GM19025 (cell line): ENCODE data around the gene LARGE1.
"Not testable (repeated sequence)": the region's sequence is repeated elsewhere in the genome, so short reads cannot be mapped to it uniquely, and the experiment has no call there.

Source experiments
- ATAC-seq: cut with Tn5 transposase; IDR thresholded peaks from one replicate; pipeline ENCODE4 v1.9.1; 2021; ENCODE audit warnings: mild to moderate bottlenecking, low read depth, moderate library complexity; ENCODE audit not compliant: unreplicated experiment

Gene LARGE1

DNA sequence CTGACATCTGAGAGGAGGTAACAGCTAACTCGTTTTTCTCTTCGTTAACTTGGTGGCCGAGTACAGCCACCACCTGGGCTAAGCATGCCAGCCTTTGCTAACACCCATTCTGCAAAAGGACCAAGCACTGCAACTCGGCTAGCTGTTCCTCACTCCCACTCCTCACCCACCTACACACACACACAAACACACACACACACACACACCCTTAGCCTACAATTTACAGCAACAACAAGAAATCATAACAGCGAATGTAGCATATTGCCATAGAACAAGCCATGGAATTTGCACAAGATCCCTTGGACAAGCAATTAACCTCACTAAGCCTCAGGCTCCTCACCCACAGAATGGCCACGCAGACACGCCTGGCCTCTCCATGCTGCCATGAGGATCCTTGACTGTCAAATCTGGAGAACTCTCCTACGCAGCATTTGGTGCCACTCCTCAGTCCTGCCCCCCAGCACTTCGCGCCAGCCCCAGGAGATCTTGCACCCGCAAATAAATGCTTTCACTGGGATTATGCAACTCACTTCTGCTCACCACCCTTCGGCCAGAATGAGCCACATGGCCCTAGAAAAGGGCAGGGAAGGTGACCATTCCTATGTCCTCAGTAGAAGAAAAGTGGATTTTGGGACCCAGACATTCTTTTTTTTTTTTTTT is 58.9 kb downstream of the LARGE1 start:
- no peak for ATAC-seq

DNA sequence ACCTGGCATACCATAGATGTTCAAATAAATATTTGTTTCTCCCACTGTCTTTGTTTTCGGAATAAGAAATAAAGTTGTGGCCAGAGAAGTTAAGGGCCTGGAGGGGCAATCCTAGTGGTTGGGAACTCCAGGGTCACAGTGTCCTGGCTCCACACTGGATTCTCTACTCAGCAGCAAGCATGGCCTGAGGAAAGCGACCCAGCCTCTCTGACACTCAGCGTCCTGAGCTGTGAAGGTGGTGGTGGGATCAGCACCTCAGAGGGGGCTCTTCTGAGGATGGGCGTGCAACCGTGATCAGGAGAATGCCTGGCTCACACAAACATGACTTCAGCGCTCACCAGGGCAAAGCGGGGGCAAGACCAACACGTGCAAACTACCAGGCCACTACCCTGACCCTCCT is 59.9 kb downstream of the LARGE1 start:
- ATAC-seq, result no peak

DNA sequence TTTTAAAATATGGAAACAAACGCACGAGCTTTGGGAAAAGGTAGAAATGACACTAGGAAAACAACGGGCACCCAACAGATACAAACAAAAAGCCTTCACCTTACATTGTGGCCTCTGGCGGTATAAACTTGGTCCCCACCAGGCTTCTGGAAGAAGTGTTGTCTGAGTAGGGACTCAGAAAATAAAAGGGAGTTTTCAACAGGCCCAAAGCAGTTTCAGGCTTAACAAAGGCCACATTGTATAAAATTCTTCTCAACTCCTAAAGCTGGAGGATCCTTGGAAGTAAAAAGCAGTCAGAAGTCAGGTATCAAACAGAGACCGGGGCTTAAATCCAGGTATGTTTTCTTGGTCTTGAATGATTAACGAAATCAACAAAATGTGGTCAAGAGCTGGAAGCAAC is 61.0 kb downstream of the LARGE1 start:
- no peak for ATAC-seq

DNA sequence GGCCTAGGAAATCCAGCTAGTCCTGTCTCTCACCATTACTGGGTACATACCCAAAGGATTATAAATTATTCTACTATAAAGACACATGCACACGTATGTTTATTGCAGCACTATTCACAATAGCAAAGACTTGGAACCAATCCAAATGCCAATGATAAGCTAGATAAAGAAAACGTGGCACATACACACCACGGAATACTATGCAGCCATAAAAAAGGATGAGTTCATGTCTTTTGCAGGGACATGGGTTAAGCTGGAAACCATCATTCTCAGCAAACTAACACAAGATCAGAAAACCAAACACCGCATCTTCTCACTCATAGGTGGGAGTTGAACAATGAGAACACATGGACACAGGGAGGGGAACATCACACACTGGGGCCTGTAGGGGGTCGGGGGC is 61.6 kb downstream of the LARGE1 start:
- not testable (repeated sequence) for ATAC-seq

DNA sequence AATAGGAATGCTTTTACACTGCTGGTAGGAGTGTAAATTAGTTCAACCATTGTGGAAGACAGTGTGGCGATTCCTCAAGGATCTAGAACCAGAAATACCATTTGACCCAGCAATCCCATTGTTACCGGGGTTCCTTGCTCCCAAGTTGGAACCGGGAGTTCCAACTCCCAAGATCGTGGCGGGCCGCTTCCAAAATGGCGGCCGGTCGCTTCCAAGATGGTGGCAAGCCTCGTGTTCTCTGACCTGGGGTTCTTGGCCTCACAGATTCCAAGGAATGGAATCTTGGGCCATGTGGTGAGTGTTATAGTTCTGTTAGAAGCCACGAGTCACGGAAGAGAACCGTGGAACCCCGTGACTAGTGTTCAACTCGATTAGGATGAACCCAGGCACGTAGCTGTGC is 62.5 kb downstream of the LARGE1 start:
- ATAC-seq, result not testable (repeated sequence)

DNA sequence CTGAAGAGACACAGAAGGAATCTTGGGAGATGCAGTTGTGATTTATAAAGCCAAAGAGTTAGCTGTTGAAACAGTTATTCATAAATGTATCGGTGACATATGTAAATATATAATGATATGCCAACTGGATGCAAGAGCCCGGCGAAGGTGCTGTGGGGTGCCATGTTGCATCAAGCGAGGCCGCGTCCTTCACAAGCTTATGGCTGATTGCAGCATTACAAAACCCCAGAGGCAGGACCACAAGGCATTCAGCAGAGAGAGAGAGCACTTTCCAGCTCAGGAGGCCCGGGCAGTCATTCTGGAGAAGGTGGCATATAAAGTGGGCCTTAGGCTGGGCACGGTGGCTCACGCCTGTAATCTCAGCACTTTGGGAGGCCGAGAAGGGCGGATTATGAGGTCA is 65.6 kb downstream of the LARGE1 start:
- ATAC-seq, result no peak

DNA sequence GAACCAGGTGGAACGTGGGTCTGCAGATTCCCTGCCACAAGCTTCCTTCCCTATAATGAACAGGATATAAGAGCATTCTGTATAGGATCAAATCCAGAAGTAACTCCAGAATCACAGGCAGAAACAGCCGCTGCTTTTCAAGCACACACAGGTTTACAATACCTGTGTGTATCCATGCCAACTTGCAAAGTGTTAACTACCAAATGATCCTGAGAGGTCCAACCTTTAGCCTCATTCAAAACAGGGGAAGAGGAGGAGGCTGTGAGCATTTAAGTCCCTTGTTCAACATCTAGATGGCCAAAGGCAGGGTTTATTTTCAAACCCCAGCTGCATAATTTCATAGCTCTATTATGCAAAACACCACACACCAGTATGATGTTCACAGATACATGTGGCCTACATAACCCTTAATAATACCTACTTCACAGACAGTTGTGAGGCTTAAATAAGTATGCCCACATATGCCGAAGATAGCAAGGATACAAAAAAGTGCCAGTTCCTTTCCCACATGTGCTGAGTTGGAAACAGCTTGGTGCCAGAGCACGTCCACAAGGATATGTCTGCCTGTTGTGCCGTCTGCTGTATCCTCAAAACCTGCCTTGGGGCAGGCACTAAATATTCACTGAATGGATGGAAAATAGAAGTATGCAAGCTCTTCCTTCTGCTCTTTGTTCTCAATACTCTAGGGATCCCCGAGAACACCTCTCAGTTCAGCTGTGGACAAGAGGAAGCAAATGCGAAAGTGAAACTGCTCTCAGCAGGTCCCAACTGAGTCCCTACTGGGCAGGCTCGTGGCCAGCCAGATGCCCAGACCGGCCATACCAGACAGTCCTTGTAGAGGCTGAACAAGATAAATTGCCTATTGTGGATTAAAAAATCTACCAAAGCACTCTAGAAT is 66.8 kb downstream of the LARGE1 start:
- ATAC-seq, result peak; percentile 90

DNA sequence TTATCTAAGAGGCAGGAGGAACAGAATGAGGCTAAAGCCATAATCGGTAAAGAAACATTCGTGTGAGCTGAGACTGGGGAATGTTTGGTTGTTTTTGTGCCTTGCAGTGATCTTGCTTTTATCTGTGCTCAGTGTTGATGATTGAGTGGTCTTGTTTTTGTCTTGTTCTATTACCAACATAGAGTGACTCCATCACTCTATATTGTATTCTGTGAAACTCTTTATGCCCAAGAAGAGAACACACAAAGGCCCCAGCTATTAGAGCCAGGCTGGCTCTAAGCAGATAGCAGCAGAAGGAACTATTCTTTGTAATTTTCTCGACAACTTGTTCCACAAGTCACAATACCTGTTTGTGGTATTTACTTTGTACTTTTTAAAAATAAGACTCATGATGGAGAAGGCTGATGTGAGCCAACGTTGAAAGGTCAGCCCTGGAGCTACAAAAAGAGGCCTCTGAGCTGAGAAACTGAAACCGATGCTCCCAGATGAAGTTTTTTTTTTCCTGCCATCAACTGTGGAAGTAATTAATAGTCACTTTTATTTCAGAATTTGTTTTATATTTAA is 68.4 kb downstream of the LARGE1 start:
- no peak for ATAC-seq

DNA sequence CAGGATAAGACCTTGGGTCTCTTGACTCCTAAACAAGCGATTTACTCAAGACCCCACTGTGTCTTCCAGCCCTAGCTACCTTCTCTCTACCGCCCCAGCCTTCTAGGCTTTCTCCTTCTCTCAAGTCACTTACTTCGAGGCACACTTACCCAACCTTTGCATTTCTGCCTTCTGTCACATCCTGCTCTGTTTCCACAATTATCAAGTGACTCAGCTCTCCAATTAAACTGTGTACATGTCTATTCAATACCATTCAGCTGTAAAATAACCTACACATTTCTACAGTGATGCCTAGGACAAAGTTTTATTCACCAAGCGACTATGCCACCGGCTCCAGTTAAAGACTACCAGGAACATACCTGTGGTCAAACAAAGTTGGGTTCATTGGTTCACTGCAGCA is 69.0 kb downstream of the LARGE1 start:
- no peak for ATAC-seq

DNA sequence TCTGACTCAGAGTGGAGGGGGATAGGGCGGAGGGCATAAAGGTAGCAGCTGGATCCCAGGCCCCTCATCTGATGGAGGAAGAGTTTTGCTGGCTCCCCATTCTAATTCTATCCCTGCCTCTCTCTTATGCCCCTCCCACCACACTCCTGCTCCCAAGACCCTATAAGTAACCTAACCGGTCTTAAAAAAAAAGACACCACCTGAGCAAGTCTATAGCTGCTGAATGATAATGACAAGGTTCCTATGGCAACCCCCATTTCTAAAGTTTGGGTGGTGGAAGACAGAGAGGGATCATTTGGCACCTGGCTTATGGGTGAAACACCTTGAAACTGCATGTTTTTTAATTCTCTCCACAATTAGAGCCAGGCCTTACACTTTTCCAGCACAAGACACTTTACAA is 69.6 kb downstream of the LARGE1 start:
- no peak for ATAC-seq

DNA sequence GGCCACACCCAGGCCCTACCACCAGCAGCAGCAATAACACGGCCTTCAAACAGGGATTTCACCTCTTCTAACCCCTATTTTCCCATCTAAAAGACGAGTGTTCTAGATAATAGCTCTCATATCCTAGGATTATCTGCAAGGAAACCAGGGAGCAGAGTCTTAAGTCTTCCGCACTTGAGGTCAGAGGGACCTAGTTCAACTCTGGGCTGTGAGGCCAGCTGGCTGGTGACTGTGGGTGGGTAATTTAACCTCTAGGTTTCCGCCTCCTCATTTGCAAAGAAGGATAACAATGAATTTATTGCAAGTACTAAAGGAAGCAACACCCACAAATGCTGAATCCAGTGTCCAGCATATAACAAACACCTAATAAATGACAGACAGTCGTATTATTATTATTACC is 70.1 kb downstream of the LARGE1 start:
- ATAC-seq, result no peak

DNA sequence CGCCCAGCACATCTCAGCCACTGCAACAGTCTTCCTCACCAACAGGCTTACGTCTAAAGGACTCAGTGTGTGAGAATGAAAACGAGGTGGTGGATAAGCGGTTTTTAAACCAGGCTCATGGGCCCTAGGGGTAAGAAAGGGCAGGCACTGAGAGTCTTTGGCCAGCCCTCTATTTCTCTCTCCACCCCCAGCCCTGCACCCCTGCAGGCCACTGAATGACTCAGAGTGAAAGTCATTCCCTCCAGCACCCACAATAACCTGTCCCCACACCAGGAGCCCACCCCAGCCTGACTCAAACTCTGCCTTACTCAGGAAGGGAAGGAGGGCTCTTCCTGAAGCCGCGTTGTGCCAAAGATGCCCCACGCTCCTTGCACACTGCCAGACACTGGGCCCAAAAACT is 72.0 kb downstream of the LARGE1 start:
- ATAC-seq, result no peak

DNA sequence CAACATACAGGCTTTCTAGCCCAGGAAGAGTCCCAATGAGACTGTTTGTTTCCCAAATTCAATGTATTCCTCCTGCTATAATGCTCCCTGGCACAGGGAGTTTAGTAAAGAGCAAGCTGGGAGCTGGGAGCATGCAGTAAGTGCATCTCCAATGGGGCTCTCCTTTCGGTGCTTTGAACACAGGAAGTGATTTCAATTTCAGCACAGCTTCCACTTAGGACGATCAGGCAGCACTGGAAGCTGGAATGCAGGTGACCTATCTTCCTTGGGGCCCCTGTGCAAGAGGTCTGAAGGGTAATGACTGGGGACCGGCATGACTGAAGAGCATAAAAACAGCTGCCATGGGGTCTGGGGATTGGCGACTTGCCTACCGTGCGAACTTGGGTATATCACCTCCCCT is 76.0 kb downstream of the LARGE1 start:
- no peak for ATAC-seq

DNA sequence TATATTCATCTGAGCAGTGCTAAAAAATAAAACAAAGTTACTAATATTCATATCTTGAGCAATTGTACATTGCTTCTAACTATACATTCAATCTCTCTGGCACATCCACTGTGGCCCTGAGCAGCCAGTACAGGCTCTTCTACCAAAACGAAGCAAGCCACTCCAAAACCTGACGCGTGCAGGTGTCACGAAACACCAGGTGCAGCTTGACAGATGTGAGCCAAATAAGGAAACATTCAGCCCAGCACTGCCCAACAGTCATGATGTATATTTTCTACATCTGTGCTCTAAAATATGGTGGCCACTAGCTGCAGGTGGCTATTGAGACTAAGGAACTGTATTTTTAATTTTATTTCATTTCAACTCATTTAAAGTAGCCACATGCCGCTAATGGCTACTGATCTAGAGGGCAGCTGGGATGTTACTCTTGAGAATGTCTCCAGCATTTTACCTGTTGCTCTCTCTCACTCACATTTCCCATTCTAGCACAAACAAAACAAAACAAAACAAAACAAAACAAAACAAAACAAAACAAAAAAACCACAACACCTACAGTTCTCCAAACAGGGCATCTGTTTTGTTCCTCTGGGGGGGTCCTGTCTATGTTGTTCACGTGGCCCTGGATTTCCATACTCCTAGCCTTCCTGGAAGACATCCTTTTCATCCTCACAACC is 77.7 kb downstream of the LARGE1 start:
- no peak for ATAC-seq

DNA sequence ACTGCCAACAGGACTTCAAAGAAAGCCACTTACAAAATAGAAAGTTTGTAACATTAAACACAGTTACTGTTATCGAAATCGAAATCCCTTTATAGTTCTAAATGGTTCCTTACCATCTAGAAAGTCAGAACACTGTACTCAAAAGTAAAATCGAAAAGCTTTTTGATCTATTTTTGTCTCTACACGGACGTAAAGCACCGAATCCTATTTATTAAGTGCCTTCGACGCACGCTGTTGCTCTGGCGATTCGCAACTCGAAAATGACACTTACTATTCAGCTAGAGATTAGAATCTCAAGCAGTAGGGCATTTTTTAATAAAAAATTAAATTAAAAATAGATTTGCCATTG is 78.3 kb downstream of the LARGE1 start:
- peak; percentile 63 for ATAC-seq

DNA sequence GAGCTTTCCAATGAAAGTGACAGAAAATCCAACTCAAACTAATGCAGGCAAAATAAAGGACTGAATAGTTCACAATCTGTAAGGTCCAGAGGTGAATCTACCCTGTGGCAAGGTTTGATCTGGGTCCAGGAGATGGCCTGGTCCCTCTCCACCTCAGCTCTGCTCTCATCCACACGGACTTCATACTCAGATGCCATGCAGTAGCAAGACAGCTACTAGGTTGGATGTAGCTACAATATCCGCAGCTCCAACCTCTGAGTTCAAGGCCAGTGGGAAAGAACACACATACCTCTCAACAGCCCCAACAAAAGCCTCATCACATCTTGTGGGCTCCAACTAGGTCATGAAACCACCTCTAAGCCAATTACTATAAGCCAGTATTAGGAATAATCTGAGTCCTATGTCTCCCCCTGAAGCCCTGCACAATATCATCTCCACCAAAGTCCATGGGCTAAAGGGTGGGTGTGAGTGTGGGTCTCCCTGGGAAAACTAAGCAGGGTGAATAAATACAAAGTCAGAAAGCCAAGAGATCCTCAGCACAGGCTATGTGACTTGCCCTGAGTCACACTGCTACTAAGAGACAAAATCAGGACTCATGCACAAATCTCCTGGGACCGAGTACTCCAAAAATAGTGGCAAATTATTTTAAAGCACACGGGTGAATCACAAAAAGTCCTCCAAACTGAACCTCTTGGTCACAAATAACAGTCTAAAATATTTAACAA is 78.8 kb downstream of the LARGE1 start:
- peak; percentile 33 for ATAC-seq

DNA sequence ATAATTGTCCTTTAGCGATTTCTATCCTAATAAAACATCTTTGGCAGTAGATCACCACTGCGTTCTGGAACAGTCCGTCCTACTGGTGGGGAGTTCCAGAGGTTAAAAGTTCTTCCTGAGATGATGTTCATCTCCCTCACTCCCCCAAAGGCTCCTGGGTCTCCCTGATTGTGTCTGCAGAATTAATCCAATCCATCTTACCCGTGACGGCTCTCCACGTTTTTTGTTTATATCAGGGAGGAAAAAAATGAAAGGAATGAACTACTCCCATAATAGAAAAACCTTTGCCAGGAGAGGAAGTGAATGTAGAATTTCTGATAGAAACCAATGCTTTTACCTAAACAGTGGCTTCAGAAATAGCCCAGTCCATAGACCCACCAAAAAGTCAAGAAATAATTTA is 81.6 kb downstream of the LARGE1 start:
- ATAC-seq, result no peak

DNA sequence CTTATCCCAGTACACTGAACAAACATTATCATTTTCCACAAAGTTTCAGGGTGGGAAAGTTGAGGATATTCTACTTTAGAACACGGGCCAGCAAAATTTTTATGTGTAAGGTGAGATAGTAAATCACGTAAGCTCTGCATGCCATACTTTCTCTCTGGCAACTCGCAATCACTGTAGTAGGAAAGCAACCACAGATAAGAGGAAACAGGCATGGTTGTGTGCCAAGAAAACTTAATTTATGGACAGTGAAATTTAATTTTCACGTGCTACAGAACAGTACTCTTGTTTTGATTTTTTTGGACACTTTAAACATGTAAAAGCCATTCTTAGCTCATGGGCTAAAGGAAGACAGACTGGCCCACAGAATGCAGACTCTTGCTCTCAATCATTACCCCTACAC is 82.5 kb downstream of the LARGE1 start:
- ATAC-seq, result no peak

DNA sequence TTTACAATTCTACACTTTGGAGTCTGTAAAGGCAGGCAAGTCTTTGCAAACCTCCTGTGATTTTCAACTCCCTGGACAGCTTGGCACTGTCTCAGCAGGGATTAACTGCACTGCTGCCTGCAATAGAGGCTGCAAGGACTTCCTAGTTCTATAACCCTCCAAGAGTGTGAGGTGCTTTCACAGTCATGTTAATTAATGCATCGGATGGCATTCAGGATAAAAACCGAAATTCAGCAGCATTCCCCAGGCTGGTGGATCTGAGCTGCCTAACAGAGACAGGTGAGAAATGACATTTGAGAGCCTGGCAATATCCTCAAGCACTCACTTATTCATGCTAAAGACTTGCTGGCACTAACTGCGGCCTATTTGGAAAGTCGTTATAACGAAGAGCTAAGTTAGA is 85.0 kb downstream of the LARGE1 start:
- no peak for ATAC-seq

DNA sequence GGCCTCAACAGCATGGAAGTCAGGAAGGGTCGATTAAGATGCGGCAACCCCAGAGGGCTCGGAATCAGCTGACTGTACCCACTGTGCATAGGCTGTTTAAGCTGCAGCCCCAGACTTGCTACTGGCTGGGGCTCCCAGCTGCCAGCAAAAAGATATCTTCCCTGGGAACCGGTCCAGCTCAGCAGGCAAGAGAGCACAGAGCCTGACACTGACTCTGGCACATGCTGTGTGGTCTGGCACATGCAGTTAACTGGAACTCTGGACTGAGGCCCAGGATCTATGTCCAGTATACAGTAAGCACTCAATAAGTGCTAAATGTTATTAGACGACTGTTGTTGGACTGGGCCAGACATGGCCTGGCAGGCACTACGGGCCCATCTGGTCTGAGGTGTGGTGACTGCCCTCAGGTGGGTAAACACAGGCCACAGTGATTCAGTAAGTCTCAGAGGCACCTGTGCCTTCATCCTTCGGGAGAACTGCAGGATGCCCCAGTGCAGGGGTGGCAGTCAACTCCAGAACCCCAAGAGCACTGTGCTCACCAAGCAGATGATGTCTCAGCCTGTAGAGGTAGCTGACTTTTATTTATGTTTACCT is 87.6 kb downstream of the LARGE1 start:
- ATAC-seq, result no peak
